Limb (tissue), 2 donors: ENCODE results near the gene CTAGE4.
"Not testable (repeated sequence)": the region's sequence is repeated elsewhere in the genome, so short reads cannot be mapped to it uniquely, and the experiment has no call there.

Source experiments
- DNase-seq, 2 donors: peaks; one replicate each; pipeline ENCODE4 v3.0.0-alpha.2; 2016; ENCODE audit errors: extremely low spot score in 2 of 2

The CTAGE4 gene

GRCh38 chr7:144183166-144183565, at the start of gene CTAGE4:
TSS of gene CTAGE4 (plus strand) at chr7:144183466. CDS start at chr7:144183504, 38 bp downstream.
- not testable (repeated sequence) for DNase-seq

GRCh38 chr7:144134116-144134515, 49.1 kb upstream of the CTAGE4 start:
- no peak for DNase-seq

- no peak for DNase-seq
Observed at GRCh38 chr7:144137501-144137900, 45.8 kb upstream of the CTAGE4 start.

GRCh38 chr7:144142187-144142586, 41.1 kb upstream of the CTAGE4 start:
- DNase-seq: no peak

- no peak for DNase-seq
Observed at GRCh38 chr7:144144426-144144825, 38.8 kb upstream of the CTAGE4 start.

GRCh38 chr7:144148224-144148827, 34.9 kb upstream of the CTAGE4 start:
- no peak for DNase-seq

GRCh38 chr7:144158861-144159260, 24.4 kb upstream of the CTAGE4 start:
- DNase-seq: no peak

GRCh38 chr7:144164784-144165183, 18.5 kb upstream of the CTAGE4 start:
- no peak for DNase-seq

- not testable (repeated sequence) for DNase-seq
Observed at GRCh38 chr7:144171594-144172350, 11.5 kb upstream of the CTAGE4 start.

GRCh38 chr7:144174613-144175012, 8.7 kb upstream of the CTAGE4 start:
- DNase-seq: no peak

- DNase-seq: not testable (repeated sequence)
Observed at GRCh38 chr7:144178380-144179164, 4.7 kb upstream of the CTAGE4 start.

GRCh38 chr7:144179165-144179479, 4.1 kb upstream of the CTAGE4 start:
- not testable (repeated sequence) for DNase-seq

GRCh38 chr7:144187848-144188247, 4.6 kb downstream of the CTAGE4 start:
- DNase-seq: not testable (repeated sequence)

- not testable (repeated sequence) for DNase-seq
Observed at GRCh38 chr7:144188578-144189171, 5.4 kb downstream of the CTAGE4 start.

- DNase-seq: not testable (repeated sequence)
Observed at GRCh38 chr7:144193782-144194181, 10.5 kb downstream of the CTAGE4 start.

GRCh38 chr7:144194453-144194852, 11.2 kb downstream of the CTAGE4 start:
- not testable (repeated sequence) for DNase-seq

- not testable (repeated sequence) for DNase-seq
Observed at GRCh38 chr7:144195212-144195872, 12.1 kb downstream of the CTAGE4 start, which contains the start of gene ARHGEF35. TSS of gene ARHGEF35 (minus strand) at chr7:144195833. CDS start at chr7:144188383, 7,450 bp downstream.

- not testable (repeated sequence) for DNase-seq
Observed at GRCh38 chr7:144198934-144199333, 15.7 kb downstream of the CTAGE4 start.

- DNase-seq: not testable (repeated sequence)
Observed at GRCh38 chr7:144201978-144202377, 18.7 kb downstream of the CTAGE4 start.

- not testable (repeated sequence) for DNase-seq
Observed at GRCh38 chr7:144203086-144203485, 19.8 kb downstream of the CTAGE4 start.

GRCh38 chr7:144205306-144205705, 22.0 kb downstream of the CTAGE4 start:
- not testable (repeated sequence) for DNase-seq
